ENCODE data around the gene PLB1. TPM values are rescaled to one million over a fixed set of nuclear protein-coding genes. Genes with fewer than 3 reads are reported as not detected.

The PLB1 gene
- polyA plus RNA-seq, 10 donors = 1.6 to 3.6 (median 2.3) TPM

DNA sequence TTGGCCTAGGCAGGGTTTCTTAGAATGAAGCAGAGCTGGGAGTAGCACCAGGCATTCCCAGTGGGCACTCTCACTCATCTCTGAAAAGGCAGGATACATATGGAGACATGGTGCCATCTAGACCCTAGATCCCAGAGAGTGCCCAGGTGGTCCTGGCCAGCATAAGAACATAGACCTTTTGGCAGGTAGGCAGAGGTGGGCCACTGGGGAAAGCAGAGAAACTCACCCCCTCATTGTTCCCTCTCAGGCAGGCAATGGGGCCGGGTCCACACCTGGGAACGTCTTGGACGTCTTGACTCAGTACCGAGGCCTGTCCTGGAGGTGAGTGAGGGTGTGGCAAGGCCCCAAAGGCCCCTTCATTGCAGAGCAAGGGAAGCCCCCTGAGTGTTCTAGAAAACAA lies 69.2 kb downstream of the PLB1 start:
- no peak for DNase-seq

- DNase-seq = no peak
Measured at GRCh38 chr2:28565720-28566295, 69.9 kb downstream of the PLB1 start.

GRCh38 chr2:28566521-28567041 lies 70.7 kb downstream of the PLB1 start:
- DNase-seq = peak; percentile 83 to 94 (median 93)

GRCh38 chr2:28567061-28567471 lies 71.2 kb downstream of the PLB1 start:
- DNase-seq = peak; percentile 30 to 84 (median 60)

DNA sequence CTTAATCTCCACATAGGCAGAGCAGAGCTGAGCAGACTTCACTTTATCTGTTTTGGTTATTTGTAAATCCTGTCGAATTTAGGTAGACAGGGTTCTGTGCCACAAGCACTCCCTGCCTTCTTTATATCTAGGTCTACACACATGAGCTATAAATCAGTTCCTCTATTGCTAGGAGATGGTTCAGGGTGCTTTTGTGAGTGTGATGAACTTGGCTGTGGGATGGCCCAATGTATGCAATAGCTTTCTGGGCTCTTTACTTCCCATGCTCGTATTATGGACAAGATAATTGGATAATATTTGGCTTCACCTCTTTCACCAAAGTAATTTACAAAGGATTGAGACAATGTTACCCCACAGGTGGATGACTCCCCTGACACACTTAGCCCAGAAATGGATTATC lies 72.2 kb downstream of the PLB1 start:
- DNase-seq = no peak

DNA sequence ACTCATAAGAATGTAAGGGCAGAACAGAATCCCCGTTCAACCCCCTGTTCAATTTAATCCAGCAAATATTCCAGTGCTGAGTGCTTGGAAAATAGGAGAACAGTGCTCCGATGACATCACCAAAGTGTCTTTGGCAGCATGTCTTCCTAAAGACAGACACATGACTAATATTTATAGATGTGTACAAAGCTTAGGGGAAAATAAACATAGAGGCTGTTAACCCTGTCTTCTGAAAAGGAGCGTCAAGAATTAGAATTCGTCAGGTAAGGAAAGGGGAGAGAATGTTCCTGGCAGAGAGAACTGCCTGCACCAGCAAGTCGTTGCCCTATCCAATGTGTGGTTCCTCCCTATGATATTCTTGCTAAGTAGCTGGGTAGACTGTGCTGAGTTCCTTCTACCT lies 72.7 kb downstream of the PLB1 start:
- DNase-seq = peak in 1 of 3 donors; percentile 40

DNA sequence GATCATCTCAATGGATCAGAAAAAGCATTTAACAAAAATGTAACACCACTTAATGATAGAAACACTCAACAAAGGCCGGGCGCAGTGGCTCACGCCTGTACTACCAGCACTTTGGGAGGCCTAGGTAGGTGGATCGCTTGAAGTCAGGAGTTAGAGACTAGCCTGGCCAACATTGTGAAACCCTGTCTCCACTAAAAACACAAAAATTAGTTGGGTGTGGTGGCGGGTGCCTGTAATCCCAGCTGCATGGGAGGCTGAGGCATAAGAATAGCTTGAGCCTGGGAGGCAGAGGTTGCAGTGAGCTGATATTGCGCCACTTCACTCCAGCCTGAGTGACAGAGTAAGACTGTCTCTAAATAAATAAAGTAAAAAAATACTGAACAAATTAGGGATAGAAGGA lies 74.6 kb downstream of the PLB1 start:
- DNase-seq = no peak

GRCh38 chr2:28576714-28577113 lies 80.9 kb downstream of the PLB1 start:
- no peak for DNase-seq

GRCh38 chr2:28577791-28578680 lies 82.2 kb downstream of the PLB1 start:
- DNase-seq = no peak

- no peak for DNase-seq
Measured at GRCh38 chr2:28578774-28579173, 82.9 kb downstream of the PLB1 start.

DNA sequence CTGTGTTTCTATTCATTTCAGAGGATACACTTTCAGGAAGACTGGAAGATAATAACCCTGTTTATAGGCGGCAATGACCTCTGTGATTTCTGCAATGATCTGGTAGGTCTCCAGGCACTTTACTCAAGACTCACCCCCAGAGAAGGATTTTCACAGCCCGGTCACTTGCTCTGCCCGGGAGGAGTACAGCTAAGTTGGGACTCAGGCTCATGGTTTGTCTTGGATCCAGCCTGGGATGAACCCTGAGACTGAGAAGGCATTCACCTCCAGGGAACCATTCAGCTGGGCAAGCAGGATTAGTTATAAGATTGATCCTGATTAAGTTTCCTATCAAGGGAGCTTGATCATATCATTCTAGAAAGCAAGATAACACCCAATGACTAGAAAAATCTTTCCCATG lies 83.7 kb downstream of the PLB1 start:
- no peak for DNase-seq

DNA sequence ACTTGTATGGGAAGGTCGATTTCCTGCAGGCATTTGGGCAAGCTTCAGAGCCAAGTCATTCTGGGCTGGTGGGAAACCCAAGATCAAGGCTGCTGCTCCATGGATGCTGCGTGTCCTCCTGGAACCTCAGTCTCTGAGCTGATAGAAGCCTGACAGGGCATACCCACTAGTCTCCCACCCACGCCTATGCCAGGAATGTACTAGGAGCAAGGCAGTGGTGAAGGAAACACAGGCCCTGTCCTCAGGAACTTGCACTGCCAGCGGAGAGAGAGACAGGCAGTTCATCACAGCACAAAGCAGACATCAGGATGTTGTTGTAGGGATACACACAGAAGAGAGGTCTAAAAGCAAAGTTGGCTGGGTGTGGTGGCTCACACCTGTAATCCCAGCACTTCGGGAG lies 84.2 kb downstream of the PLB1 start:
- no peak for DNase-seq

GRCh38 chr2:28581312-28581711 lies 85.5 kb downstream of the PLB1 start:
- DNase-seq = no peak

DNA sequence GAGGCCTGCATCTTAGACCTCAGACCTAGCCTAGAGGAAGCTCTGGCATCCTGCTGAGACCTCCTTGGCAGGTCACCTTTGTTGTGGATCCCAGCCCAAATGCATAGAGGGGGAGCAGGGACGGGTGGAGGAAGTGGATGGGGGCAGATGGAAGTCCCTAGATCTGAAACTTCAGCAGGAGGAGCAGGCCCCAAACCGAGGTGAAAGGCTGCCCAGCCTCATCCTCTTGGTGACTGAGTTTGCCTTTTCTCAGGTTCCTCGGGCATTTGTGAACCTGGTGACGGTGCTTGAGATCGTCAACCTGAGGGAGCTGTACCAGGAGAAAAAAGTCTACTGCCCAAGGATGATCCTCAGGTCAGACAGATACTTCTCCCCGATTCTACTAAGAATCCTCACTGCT lies 86.3 kb downstream of the PLB1 start:
- no peak for DNase-seq

DNA sequence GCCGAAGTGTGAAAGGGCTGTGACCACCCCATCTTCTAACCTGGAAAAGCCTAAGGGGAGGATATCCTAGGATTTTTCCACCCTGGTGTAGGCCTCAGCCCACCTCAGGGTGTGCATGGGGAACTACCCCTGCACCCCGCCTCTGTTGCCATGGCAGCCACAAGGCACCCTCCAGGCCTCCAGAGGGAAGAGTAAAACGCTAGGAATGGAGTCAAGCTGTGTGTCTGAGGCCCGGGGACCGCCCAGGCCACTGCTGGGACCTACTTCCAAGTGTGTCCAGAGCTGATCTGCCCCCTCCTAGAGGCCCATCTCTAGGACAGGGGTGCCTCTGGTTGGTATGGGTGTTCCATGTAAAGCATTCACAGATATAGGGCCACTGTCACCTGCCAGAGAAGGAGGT lies 86.7 kb downstream of the PLB1 start:
- no peak for DNase-seq

DNA sequence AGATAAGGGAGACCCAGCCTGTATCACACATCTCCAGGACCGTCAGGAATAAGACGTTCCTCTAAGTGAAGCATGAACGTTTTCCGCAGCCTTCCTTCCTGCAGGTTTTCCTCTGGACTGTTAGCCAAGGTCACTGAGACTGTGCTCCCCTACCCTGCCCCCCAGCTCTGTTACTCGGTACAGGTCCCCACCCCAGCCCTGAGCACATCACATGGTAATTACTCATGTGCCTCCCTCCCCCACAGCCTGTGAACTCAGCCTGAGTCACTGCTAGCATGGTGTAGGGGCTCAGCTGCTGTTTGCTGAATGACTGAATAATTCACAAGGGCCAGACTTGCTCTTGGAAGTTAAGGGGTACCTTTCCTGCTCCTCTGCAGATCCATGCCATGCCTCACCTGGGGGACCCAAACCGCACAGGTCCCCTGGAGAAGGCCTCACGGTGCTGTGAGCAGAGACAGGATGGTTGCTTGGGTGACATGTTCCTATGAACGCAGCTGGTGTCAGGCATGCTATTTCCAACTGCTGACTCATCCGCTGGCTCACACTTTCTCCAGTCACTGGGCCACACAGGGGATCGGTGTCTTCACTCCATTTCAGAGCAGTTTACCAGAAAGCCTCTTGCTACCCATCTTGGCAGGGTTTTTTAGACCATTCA lies 88.2 kb downstream of the PLB1 start:
- peak; percentile 81 to 90 (median 86) for DNase-seq

GRCh38 chr2:28586867-28587266 lies 91.0 kb downstream of the PLB1 start:
- DNase-seq = no peak

DNA sequence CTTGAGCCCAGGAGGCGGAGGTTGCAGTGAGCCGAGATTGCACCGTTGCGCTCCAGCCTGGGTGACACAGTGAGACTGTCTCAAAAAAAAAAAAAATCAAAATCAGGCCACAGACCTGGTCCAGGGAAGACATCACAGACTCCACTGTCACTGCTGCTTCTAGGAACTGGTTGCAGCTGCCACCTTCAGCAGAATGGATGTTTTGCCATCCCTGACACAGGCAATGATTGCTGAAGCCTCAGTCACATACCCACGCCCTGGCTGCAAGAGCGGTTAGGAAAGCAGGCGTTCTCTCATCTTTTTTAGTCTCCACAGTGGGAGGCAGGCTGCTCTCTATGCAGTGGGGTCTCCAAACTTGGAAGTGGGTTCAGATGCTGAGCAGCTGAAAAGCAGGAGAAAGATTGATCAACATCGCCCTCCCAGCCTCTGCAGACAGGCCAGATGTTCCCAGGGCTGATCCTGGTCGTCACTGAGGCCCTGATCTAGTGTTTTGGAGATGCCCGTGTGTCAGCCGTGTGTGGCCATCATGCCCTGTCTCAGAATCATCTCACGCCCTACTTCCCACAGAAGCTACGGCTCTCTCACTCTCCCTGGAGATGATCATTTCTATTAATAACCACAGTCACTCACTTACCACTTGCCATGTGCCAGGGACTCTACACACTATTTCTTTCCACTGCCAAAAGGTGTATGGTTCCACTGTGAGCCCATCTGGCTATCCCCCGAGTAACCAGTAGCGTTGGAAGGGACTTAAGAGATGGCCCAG lies 91.8 kb downstream of the PLB1 start:
- DNase-seq = no peak

GRCh38 chr2:28588292-28588670 lies 92.4 kb downstream of the PLB1 start:
- DNase-seq = no peak

GRCh38 chr2:28589746-28590463 lies 94.0 kb downstream of the PLB1 start:
- no peak for DNase-seq

Data from muscle of back (tissue), 11 donors.